ENCODE results near the gene ROR1. TPM values are rescaled to one million over a fixed set of nuclear protein-coding genes. Genes with fewer than 3 reads are reported as not detected.
"Not testable (repeated sequence)": the region's sequence is repeated elsewhere in the genome, so short reads cannot be mapped to it uniquely, and the experiment has no call there.

Gene ROR1
- total RNA-seq, 2 donors from 2014 or later: 5.7 to 14.7 TPM

- not testable (repeated sequence) for DNase-seq, ATAC-seq
- intact Hi-C loops (cut with DNase I): loop anchor here in 1 of 2 donors (10.0 kb wide), 1 partner anchor 128 kb away; no protein-coding TSS in a partner anchor
Measured at GRCh38 chr1:63787270-63787669, 13.5 kb downstream of the ROR1 start.

- intact Hi-C loops (cut with DNase I): loop anchor here in 1 of 2 donors (10.0 kb wide), 1 partner anchor 127 kb away; no protein-coding TSS in a partner anchor
- DNase-seq (no peak), ATAC-seq (peak; percentile 56 to 84)
Measured at GRCh38 chr1:63787875-63788274, 14.1 kb downstream of the ROR1 start.

GRCh38 chr1:63789856-63790605, 16.2 kb downstream of the ROR1 start:
- ATAC-seq (no peak), DNase-seq (no peak)
- intact Hi-C loops (cut with DNase I): loop anchor here in 1 of 2 donors (10.0 kb wide), 1 partner anchor 125 kb away; no protein-coding TSS in a partner anchor

- ATAC-seq (no peak), DNase-seq (no peak)
- intact Hi-C loops (cut with DNase I): no loop called here
Measured at GRCh38 chr1:63790989-63791388, 17.2 kb downstream of the ROR1 start.

- ATAC-seq: peak in 1 of 2 donors; percentile 13
- intact Hi-C loops (cut with DNase I): no loop called here
- DNase-seq: no peak
Measured at GRCh38 chr1:63792152-63792551, 18.3 kb downstream of the ROR1 start.

GRCh38 chr1:63793741-63794240, 20.0 kb downstream of the ROR1 start:
- DNase-seq: no peak
- ATAC-seq: no peak
- intact Hi-C loops (cut with DNase I): no loop called here

- no peak for ATAC-seq
- no peak for DNase-seq
- intact Hi-C loops (cut with DNase I): no loop called here
Measured at GRCh38 chr1:63794354-63794753, 20.5 kb downstream of the ROR1 start.

- DNase-seq (no peak), ATAC-seq (peak; percentile 17 to 25)
- intact Hi-C loops (cut with DNase I): no loop called here
Measured at GRCh38 chr1:63794939-63795378, 21.1 kb downstream of the ROR1 start.

GRCh38 chr1:63795455-63795854, 21.6 kb downstream of the ROR1 start:
- peak; percentile 69 to 70 for ATAC-seq
- intact Hi-C loops (cut with DNase I): no loop called here
- no peak for DNase-seq

- intact Hi-C loops (cut with DNase I): no loop called here
- no peak for ATAC-seq
Measured at GRCh38 chr1:63797056-63797726, 23.4 kb downstream of the ROR1 start.

GRCh38 chr1:63798284-63798683, 24.5 kb downstream of the ROR1 start:
- intact Hi-C loops (cut with DNase I): no loop called here
- DNase-seq (no peak), ATAC-seq (no peak)

More at GRCh38 chr1:63797056-63797726, 23.4 kb downstream of the ROR1 start:
- DNase-seq: no peak

- ATAC-seq (no peak), DNase-seq (no peak)
- intact Hi-C loops (cut with DNase I): no loop called here
Measured at GRCh38 chr1:63799307-63799706, 25.5 kb downstream of the ROR1 start.

- intact Hi-C loops (cut with DNase I): no loop called here
- ATAC-seq (no peak), DNase-seq (no peak)
Measured at GRCh38 chr1:63799820-63800219, 26.0 kb downstream of the ROR1 start.

- DNase-seq (no peak), ATAC-seq (no peak)
- intact Hi-C loops (cut with DNase I): no loop called here
Measured at GRCh38 chr1:63802109-63802508, 28.3 kb downstream of the ROR1 start.

GRCh38 chr1:63804829-63805484, 31.1 kb downstream of the ROR1 start:
- ATAC-seq: no peak
- no peak for DNase-seq
- intact Hi-C loops (cut with DNase I): no loop called here

GRCh38 chr1:63807046-63807445, 33.2 kb downstream of the ROR1 start:
- intact Hi-C loops (cut with DNase I): no loop called here
- ATAC-seq (no peak), DNase-seq (no peak)

- intact Hi-C loops (cut with DNase I): no loop called here
- no peak for ATAC-seq
Measured at GRCh38 chr1:63810936-63811469, 37.2 kb downstream of the ROR1 start.

GRCh38 chr1:63812071-63812700, 38.4 kb downstream of the ROR1 start:
- intact Hi-C loops (cut with DNase I): no loop called here
- ATAC-seq (no peak), DNase-seq (no peak)

More at GRCh38 chr1:63810936-63811469, 37.2 kb downstream of the ROR1 start:
- no peak for DNase-seq

- DNase-seq (no peak), ATAC-seq (peak in 1 of 2 donors; percentile 50)
- intact Hi-C loops (cut with DNase I): no loop called here
Measured at GRCh38 chr1:63813829-63814277, 40.0 kb downstream of the ROR1 start.
